NCI-H524 (cell line): ENCODE data around the gene PDZRN3.

Experiments
- DNase-seq, 2 experiments: peaks; one replicate each; lab custom pipeline; 2025; lab: John Stamatoyannopoulos, UW

The PDZRN3 gene

DNA sequence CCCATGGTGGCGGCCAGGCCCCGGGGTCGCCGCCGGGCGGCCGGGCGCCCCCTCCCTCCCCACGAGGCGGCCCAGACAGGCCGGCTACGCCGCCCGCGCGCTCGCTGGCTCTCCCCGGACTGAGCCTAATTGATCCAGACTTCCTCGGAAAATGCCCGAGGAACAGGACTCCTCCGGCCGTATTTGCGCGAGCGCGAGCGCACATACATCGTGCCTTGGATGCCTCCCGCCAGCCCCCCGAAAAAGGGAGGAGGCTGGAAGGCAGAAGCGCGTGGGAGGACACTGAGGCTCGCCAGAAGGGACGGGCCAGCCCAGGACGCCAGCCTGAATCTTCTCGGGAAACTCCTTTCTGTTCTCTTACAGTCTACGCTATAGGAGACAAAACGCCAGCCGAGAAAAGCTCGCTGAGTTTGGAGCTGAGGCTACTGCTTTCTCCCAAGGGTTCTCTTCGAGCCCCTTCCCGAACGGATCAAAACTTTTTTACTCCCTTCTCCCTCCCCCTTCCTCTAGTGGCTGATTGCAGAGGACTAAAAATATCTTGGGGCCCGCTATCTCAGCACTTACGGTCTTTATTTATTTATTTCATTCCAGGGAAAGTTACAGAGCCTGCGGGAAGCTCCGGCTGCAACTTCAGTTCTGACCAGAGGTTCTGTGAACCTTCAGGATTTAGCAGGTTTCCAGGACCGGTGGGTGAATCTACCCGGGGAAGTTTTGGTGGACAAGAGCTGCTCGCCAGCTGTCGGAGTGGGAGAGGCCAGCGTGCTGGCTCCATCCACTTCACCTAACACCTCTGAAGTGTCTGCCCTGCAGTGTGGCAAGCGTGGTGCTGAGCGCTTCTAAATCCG is at the start of gene PDZRN3:
Gene PDZRN3 (minus strand): TSS at position 121 of the 845 bp plus-strand sequence.
- DNase-seq, result peak; percentile 46 to 69

DNA sequence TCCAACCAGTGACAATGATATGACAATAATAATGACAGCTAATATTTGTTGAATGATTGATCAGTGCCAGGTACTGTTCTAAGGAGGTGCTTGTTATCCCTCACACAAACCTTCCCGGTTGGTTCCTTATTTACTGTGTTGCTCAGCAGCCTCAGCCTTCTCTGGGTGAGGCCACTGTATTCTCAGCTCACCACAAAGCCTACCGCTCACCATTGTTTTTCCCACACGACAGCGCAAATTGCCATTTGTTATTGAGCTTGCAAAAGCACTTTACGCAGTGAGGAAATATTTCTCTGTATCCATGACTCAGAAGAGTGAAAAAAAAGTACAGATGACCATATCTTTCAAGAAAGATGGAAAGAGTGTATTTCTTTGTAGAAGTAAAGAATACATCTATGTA is 49.5 kb upstream of the PDZRN3 start:
- DNase-seq, result no peak

DNA sequence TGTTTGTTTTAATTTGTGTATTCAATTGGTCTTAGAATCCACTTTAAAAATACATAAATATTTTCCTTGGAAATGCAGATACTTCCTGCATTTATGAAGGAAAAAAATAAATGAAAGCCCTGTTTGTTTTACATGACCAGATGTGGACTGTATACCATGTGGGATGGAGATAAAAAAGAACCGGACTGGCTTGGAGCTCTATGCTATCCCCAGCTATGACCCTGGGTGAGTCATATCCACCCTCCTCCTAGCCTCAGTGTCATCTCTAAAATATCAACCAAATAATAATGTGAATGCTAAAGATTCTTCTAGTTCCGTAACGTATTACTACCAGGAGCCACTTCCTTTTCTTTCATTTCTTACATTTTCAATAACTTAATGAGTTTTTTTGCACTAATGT is 44.5 kb upstream of the PDZRN3 start:
- DNase-seq, result no peak

DNA sequence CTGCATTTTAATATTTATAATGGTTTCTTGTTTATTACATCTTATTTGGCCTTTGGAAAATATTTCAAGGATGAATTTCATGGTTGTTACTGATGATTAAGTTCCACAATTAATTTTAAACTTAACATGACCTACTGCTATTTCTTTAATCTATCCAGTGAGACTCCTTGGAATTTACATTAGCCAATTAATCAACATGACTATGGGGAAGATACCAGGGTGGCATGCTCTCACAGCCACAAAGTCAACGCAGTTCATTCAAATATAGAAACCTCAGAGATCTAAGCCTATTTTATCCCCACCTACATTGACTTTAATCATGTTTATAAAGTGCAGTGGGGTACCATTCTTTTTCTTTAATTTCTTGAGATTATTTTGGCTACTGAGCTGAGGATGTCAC is 43.6 kb upstream of the PDZRN3 start:
- DNase-seq, result no peak

DNA sequence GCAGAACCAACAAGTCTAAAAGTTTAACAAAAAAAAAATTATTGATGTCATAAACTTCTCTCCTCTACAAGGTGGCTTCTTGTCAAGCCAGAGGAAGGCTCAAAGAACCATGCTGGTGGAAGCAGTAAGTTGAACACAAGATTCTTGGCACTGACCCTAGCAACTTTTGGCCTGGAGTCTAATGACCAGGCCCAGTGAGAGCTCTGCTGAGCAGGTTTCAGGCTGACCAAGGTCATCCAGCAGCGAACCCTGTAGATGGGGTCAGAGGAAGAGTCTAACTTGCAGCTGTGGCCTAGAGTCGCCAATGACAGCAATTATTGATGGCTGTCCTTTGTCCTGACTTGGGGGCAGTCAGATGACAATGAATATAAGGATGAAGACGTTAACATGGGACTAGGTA is 43.1 kb upstream of the PDZRN3 start:
- no peak for DNase-seq

DNA sequence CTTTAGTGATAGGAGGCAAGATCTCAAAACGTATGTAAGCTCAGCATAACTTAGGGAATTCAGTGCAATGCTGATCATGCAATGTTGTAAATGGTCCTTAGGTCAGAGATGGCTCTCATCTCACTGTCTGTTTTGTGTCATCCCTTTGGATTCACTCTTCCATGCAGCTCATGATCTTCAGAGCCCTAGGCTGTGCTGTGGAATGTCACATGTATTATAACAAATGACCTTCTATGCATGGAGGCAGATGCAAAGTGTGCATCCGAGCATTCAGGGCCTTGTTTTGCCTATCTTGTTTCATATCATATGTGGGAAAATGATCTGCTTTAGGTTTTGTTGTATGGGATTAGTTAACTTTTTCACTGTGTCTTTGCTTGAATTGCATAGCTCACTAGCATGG is 40.5 kb upstream of the PDZRN3 start:
- DNase-seq, result no peak

DNA sequence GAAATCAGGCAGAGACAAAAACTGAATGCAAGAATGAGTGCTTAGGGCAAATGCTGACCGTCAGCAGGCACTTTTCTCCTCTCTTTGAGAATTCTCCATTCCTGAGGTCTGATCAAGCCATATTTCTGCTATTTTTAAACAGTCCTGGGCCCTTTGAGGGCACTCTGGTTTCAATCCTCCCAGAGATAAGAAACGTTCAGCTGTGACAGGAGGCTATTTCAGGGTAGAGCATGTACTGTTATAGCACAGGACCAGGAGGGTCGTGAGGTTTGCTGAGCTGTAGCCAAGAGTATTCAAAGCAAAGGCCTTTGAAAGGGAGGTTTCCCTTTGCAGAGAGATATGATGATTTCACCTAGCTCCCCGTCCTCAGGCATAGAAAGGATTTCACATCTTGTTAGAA is 39.6 kb upstream of the PDZRN3 start:
- no peak for DNase-seq

DNA sequence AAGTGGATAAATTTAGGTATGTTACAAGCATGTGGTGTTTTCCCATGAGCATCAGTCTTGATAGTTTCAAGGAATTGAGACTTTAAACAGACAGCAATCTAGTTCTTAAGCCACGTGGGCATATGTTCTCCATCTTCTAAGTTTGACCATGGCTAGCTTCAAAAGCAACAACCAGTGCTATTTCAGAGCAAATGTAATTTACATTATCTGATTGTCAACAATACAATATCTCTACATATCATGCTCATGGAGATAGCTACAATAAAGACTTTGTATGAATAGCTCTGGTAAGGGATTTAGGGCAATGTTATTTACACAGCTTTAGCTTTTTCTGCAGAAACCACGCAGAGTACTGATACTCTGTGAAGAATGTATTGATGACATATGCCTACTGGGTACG is 38.8 kb upstream of the PDZRN3 start:
- DNase-seq, result no peak

DNA sequence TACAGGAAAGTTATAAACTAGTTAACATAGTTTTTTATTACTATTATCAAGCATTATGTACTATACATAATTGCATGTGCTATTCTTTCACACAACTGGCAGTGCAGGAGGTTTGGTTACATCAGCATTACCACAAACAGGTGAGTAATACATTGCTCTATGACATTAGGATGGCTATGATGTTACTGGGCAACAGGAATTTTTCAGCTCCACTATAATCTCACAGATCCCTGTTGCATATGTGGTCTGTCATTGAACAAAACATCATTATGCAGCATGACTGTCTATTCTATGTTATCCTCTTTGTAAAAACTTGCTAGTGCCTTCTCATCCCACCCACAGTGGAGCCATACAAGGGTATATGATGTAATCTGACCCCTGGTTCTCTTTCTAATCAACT is 36.5 kb upstream of the PDZRN3 start:
- DNase-seq, result no peak

DNA sequence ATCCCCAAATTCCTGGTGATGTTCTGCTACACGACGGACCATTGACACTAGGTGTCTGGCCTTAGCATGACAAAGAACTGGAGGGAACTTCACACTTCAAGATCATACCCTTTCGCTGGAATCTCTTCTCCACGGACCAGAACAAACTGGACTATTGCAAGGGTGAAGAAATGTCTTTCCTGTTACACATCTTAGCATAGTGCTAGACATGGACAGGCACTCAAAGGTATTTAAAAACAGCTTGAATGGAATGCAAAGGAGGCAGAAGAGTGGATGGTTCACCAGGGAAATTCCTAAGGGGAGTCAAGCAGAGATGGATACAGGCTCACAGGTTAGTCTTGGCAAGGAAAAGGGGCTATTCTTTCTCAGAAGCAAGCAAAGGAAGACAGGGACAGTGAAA is 33.5 kb upstream of the PDZRN3 start:
- DNase-seq, result no peak

DNA sequence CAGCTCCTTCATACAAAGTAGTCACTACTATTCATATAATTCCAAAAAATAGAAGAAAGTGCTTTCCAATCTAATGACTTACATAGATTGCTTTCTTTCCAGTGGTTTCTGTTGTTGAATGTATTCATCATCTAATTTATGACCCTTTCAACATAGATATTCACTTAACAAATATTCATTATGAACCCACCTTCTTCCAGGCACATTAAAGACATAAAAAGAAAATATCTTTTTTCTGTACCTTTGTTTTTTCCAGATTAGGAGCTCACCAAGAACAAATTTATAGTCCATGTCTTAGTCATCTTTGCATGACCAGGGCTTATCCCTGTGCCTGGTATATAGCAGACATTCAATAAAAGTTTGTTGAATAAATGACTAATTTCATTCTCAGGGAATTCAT is 32.4 kb upstream of the PDZRN3 start:
- no peak for DNase-seq

DNA sequence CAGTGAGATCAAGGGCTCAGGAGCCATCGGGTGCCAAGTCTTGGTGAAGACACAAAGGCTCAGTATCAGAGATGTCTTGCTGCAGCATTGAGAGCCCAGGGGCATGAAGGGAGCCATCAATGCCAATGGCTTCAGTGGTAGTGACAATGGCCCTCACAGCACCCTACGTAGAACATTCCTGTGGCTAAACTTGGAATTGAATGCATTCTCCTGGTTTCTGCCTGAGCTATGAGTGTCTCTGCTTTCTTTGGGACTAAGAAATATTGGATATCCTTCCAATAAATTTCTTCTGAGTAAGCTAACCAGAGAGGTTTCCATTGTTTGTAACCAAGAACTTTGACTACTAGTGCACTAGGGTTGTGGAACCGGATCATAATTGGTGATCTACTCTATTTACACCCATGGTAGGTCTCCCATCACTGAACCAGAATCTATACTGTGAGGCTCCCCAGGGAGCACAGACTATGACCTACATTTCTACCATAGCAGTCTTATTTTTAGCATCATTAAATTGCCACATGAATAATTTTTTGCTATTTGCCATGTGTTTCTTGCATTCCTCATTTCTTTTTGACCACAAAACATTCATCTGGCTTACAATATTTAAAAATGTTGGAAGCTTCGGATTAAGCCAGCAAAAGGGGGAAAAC is 31.6 kb upstream of the PDZRN3 start:
- DNase-seq, result no peak

DNA sequence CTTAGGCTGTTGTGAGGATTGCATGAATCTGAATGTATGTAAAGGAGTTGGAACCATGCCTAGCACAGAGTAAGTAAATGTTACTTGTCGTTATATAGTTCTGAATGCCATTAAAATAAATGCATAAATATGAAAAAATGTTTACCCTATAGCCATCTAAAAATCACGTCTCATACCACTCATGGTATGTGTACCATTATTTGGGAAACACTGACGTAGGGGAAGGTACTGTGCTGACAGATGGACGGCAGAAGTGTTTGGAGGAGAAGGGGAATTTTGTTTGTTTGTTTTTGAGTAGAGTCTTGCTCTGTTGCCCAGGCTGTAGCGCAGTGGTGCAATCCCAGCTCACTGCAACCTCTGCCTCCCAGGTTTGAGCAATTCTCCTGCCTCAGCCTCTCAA is 30.5 kb upstream of the PDZRN3 start:
- DNase-seq, result no peak

DNA sequence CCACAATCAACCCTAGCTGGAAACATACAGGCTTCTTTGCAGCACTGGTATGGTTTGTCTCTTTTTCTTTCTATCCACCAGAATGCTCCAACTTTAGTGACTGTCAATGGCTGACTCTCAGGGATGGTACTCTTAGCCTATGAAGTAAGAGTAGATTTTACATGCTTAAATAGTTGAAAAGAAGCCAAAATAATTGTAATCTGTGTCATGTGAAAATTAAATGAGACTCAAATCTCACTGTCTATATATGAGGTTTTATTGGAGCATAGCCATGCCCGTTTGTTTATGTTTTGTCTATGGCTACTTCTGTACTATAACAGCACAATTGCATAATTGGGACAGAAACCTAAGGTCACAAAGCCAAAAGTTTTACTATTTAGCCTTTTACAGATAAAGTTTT is 29.1 kb upstream of the PDZRN3 start:
- no peak for DNase-seq

DNA sequence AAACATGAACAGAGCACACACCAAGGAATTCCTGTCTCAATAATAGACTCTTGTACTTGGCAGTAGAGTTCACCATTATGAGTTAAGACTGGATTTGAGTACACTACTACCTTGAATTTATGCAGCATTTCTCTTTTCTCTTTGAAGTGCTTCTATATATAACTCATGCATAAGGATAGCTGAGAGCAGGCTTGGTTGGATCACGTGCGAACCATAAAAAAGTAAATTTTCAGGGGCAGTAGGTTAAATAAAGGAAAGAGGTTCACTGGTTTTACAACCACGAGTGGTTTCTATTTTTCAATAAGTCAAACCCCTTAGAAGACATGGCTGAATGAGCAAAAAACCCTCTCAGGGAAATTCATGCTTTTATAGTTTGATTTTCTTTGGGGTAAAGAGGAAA is 28.6 kb upstream of the PDZRN3 start:
- DNase-seq, result no peak

DNA sequence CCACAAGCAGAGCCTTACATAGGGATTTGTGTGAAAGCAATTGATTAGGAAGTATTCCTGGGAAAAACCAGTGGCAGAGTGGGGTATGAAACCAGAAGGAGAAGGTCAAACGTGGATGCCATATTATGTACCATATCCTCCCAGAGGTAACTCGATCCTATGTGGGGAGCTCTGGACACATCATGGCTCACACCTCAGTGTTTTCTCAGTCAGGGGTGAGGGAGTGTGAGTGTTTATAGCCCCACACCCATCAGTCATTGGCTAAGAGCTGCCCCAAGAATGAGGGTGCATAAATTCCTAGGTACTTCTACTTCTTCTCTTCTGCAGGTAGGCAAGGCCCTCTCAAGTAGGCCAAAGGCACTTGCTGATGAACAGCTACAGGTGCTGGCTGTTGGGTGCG is 28.2 kb upstream of the PDZRN3 start:
- DNase-seq, result no peak

DNA sequence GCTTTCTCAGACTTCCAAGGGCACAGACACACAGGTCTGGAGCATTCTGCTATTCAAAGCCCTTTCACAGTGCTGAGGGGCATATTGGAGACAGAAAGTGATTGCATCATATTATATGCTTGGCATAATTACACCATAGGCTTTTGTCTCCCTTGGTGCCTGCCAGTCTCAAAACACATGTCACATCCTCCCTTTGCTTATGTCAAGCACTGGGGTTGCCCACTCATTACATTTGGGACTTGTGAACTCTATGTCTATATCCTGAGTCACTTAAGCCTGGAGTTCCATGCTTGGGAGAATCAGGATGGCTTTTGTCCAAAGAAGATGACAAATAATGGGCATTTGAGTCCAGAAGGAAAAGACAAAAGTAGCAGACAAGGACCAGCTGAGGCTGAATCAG is 12.3 kb upstream of the PDZRN3 start:
- no peak for DNase-seq

DNA sequence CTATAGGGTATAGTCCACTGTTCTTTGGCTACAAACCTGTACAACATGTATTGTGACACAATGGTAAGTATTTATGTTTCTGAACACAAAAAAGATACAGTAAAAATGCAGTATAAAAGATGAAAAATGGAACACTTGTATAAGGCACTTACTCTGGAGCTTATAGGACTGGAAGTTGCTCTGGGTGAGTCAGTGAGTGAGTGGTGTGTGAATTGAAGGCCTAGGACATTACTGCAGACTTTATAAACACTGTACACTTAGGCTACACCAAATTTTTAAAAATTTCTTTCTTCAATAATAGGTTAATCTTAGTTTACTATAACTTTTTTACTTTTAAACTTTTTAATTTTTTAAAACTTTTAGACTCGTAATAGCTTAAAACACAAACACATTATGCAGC is 10.5 kb upstream of the PDZRN3 start:
- DNase-seq, result no peak

DNA sequence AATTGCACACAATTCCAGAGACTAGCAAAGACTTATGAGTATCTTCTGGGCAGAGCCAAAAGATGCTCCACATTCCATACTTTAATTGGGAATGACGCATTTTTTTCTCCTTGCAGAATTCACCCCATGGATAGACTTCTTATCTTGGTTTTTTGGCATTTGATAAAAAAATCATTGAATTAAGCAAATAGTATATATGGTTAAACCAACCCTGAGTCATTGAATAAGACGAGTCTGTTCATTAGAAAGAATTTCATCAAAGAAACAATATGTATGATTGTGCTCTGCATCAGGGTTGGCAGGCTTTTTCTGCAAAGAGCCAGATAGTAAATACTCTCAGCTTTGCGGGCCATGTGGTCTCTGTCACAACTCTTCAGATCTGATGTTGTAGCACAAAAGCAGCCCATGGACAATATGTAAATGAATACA is 9.2 kb upstream of the PDZRN3 start:
- DNase-seq, result no peak

DNA sequence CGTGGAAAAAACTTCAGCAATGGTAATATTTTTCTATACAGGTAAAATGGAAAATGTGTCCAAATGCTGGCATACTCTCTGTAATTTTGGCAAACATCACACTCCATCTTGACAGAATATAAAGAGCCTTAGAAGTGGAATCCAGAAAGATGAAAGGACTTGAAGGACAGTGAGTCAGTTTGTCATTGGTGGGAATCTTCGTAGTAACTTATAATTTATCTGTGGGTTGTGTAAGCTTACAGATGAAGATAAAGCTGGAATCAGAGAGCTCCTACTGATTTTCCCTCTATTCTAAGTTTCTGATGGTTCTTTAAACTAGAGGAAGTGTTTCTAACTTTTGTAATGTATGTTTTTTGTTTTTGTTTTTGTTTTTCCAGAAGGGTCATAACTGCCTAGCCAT is 8.7 kb upstream of the PDZRN3 start:
- DNase-seq, result no peak

DNA sequence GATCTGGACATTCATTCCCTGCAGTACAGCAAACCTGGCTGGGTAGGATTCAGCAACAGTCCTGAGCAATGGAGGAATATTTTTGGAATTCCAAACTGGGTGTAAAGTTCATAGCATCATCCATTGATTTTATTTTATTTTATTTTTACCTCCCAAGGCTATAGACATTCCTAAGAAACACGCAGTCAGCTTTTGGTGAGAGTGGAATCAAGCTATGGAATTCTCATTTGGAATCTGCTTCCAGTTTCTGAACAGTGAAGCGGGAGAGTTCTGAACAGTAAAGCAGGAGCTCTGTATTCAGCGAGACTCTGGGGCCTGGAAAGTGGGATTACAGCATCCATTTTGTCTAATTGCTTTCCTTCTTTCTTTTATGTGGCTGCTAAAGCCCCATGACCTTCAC is 1.4 kb upstream of the PDZRN3 start:
- DNase-seq, result no peak

DNA sequence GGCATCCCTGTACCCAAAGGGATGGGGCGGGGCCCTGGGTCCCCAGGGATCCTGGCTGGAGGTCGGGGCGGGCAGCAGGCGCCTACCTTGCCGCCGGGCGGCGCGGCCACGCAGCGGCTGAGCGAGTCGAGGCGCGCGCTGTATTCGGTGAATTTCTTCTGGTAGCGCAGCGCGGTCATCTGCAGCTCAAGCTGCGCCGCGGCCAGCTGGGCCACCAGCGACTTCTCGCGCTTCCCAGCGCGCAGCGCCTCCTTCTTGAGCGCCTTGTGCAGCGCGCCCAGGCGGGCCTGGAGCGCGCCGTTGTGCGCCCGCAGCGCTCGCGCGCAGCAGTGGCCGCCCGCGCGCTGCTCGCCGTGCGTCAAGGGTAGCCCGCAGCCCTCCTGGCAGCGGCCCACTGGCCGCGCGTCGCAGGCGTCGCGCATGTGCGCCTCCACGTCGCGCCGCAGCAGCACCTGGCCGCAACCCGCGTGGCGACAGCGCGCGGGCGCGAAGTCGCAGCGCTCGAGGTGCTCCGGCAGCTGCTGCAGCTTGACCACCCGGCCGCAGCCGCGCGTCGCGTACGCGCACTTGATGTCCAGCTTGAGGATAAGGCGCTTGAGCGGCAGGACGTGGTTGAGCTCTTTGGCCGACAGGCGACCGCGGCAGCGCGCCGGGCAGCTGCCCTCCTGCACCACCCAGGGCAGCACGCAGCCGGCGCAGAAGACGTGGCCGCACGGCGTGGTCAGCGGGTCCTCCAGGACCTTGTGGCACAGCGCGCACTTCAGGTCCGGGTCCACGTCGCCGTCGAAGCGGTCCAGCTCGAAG is 522 bp downstream of the PDZRN3 start:
- peak; percentile 32 to 70 for DNase-seq

DNA sequence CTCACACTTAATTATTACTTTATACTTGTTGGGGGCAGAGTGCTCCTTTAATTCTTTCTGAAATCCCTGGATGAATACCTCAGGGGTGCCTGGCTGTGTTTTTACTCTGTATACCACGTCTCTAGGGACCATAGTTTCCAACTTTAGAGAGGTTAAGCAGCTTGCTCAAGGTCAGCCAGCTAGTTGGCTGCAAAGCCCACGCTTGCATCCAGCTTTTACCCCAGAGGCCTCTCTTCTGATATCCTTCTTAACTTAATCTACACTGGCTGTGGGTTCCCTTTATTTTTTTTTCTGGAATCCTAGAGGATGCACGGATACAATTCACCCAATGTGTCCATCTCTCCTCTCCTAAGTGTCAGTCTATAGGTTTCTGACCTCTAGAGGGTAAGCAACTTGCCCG is 1.4 kb downstream of the PDZRN3 start:
- no peak for DNase-seq
